ENCODE data around the gene PPARA.

PPARA gene

DNA sequence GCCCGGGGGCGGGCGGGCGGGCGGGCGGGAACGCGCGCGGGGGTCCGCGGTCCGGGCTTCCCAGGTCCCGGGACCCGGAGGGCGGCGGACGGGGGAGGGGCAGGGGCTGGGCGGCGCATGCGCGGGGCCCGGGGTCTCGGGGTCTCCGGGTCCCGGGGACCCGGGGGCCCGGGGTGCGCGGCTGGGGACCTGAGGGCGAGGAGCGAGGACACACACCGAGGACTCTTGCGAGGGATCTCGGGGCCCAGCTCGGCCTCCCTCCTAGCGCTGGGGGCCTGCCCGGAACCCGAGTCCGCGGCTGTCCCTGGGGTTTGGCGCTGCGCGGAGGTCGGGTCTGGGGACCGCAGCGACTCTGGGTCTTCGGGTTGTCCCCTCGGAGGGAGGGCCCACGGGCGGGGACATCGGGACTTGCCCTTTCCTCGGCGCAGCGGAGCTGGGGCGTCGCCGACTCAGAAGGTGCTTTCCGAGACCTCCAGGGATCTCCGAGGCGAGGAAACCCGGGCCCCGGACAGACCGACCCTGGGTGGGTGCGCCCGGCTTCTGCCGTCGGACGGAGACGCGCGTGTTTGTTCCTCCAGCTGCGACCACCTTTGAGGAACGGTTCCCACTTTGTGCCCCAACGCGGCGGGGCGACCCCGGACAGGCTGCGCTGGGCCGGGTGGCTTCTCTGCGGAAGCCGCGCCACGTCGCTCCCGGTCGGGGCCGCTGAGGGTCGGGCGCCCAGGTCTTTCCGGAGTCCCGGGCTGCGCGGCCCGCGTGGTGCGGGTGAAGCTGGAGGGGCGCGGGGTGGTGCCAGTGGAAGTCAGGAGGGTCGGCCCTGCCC lies 540 bp downstream of the PPARA start:
- DNase-seq = peak in 23 of 42 donors; percentile 28 to 81 (median 46)
- intact Hi-C loops (cut with DNase I) = no loop called here

- intact Hi-C loops (cut with DNase I) = no loop called here
- no peak for DNase-seq
Observed at GRCh38 chr22:46153930-46154329, 3.6 kb downstream of the PPARA start.

GRCh38 chr22:46156031-46156430 lies 5.7 kb downstream of the PPARA start:
- intact Hi-C loops (cut with DNase I) = no loop called here
- DNase-seq = no peak

- no peak for DNase-seq
- intact Hi-C loops (cut with DNase I) = no loop called here
Observed at GRCh38 chr22:46158283-46158682, 8.0 kb downstream of the PPARA start.

DNA sequence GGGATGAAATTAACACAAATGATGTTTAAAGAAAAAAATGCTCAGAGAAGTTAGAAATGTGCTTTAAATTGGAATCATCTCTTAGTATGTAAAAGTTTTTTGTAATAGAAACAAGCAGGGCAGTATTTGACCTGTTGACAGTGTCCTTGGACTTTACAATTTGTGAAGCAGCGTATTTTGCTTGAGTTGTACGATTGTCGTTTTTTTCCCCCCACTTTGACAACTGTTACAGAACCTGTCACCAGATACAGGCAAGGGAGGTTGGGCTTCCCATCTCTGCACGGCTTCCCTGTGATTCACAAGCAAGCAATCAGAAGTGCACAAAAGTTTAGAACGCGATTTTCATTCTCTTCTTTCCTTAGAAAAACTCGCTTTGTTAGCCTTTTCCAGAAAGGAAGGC lies 8.9 kb downstream of the PPARA start:
- DNase-seq = no peak
- intact Hi-C loops (cut with DNase I) = no loop called here

DNA sequence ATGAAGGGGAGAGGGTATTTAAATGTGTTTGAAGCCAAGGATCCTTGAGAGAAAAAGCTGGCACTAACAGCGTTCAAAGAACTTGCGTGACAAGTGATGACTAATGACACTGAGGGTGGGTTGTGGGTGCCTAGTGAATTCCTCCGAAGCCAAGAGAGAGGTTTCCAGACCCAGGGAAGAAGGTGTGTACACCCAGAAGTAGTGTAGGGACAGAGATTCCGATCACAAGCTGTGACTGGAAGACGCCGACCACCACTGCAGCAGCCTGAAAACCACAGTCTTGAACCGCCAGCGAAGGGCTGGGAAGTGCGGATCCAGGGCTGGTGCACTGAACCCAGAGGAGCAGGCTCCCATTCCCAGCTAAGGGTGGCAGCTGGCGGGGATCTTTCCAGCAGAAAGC lies 9.5 kb downstream of the PPARA start:
- DNase-seq = peak in 4 of 42 donors; percentile 18 to 49 (median 32)
- intact Hi-C loops (cut with DNase I) = no loop called here

GRCh38 chr22:46162285-46162684 lies 12.0 kb downstream of the PPARA start:
- intact Hi-C loops (cut with DNase I) = no loop called here

DNA sequence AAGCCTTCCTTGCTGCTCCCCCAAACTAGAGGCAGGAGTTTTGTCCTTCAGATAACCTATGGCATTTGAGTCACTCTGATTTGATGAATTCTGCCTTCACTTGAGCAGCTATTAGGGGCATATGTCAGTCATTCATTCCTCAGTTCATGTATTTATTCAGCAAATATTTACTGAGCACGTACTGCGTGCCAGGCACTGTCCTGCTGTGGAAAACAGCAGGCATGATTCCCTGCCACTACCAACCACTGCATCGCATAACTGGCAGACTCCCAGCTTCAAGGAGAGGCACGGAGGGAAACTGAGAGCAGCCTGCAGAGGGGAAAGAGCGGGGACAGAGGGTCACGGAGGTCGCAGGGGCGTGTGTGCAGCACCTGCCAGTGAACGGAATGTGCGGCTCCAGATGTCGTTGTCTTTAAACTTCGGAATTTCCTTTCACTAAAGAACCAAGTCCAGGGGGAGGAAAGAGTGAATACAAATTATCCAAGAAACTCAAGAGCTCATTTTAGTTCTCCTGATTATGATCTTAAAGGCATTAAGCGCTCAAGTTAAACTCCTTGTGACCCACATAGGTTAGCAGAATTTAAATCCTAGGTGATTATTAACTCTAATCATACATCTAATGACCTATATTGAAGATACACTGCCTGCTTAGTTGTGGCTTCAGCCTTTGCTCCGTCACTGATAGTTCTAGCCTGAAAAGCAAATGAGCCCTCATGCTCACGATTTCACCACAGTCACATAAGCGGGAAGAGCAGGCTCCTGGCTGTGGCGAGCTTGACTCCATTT lies 12.6 kb downstream of the PPARA start:
- intact Hi-C loops (cut with DNase I) = no loop called here
- DNase-seq = no peak

More at GRCh38 chr22:46162285-46162684, 12.0 kb downstream of the PPARA start:
- DNase-seq = no peak

- no peak for DNase-seq
- intact Hi-C loops (cut with DNase I) = no loop called here
Observed at GRCh38 chr22:46163557-46163888, 13.2 kb downstream of the PPARA start.

GRCh38 chr22:46165977-46166376 lies 15.7 kb downstream of the PPARA start:
- intact Hi-C loops (cut with DNase I) = no loop called here
- no peak for DNase-seq

- no peak for DNase-seq
- intact Hi-C loops (cut with DNase I) = no loop called here
Observed at GRCh38 chr22:46169628-46170027, 19.3 kb downstream of the PPARA start.

DNA sequence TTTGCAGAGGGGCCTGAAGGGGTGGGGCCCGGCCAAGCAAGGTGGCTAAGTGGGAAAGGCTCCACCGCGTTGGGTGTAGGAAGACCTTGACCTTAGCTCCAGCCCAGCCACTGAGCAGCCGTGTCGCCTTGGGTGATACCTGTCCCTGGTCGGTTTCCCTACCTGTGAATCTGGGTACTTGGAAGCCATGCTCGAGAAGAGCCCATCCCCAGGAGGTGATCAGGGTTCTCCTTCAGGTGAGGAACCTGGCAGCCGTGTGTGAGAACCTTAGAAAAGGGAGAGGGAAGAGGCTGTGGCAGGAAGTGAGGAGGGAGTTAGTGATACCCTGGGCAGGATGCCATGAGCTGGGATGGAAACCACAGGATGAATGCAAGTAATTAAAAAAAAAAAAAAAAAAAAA lies 21.6 kb downstream of the PPARA start:
- no peak for DNase-seq
- intact Hi-C loops (cut with DNase I) = no loop called here

- intact Hi-C loops (cut with DNase I) = no loop called here
- DNase-seq = no peak
Observed at GRCh38 chr22:46172522-46173110, 22.3 kb downstream of the PPARA start.

- peak in 1 of 42 donors; percentile 16 for DNase-seq
- intact Hi-C loops (cut with DNase I) = no loop called here
Observed at GRCh38 chr22:46173152-46173551, 22.8 kb downstream of the PPARA start.

GRCh38 chr22:46175631-46176030 lies 25.3 kb downstream of the PPARA start:
- no peak for DNase-seq
- intact Hi-C loops (cut with DNase I) = no loop called here

- intact Hi-C loops (cut with DNase I) = no loop called here
Observed at GRCh38 chr22:46176508-46177003, 26.2 kb downstream of the PPARA start.

GRCh38 chr22:46178755-46179505 lies 28.6 kb downstream of the PPARA start:
- no peak for DNase-seq
- intact Hi-C loops (cut with DNase I) = no loop called here

More at GRCh38 chr22:46176508-46177003, 26.2 kb downstream of the PPARA start:
- DNase-seq = no peak

GRCh38 chr22:46179748-46180147 lies 29.4 kb downstream of the PPARA start:
- DNase-seq = no peak
- intact Hi-C loops (cut with DNase I) = no loop called here

Data from head of caudate nucleus (tissue), 42 donors.